Activated CD4-positive, alpha-beta T cell treated with anti-CD3 and anti-CD28 coated beads for 48 hours (primary cell): ENCODE data around the gene CCDC152.
"Not testable (repeated sequence)": the region's sequence is repeated elsewhere in the genome, so short reads cannot be mapped to it uniquely, and the experiment has no call there.

Experiments used
- DNase-seq: peaks from one replicate; pipeline ENCODE4 v3.0.0-alpha.2; 2020

Gene CCDC152

GRCh38 chr5:42816546-42816945, 59.9 kb downstream of the CCDC152 start:
- not testable (repeated sequence) for DNase-seq

- DNase-seq = no peak
Measured at GRCh38 chr5:42819745-42820144, 63.1 kb downstream of the CCDC152 start.

DNA sequence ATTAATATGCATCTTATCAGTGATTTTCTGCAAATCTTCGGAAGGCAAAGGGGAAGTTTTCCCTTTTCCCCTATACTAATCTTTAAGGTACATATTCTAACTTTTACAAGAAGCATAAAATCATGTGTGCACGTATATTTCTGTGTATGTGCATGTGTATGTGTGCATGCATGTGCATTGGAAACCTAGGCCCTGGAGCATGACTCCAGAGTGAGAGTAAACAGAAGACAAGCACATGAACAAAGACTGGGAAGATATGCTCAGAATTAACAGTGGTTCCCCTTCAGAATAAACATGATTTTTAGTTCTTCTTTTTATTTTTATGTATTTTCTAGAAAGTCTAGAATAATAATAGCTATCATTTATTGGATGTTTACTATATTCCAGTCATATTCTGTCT, 65.9 kb downstream of the CCDC152 start:
- DNase-seq = no peak

- DNase-seq = no peak
Measured at GRCh38 chr5:42824347-42824976, 67.8 kb downstream of the CCDC152 start.

DNA sequence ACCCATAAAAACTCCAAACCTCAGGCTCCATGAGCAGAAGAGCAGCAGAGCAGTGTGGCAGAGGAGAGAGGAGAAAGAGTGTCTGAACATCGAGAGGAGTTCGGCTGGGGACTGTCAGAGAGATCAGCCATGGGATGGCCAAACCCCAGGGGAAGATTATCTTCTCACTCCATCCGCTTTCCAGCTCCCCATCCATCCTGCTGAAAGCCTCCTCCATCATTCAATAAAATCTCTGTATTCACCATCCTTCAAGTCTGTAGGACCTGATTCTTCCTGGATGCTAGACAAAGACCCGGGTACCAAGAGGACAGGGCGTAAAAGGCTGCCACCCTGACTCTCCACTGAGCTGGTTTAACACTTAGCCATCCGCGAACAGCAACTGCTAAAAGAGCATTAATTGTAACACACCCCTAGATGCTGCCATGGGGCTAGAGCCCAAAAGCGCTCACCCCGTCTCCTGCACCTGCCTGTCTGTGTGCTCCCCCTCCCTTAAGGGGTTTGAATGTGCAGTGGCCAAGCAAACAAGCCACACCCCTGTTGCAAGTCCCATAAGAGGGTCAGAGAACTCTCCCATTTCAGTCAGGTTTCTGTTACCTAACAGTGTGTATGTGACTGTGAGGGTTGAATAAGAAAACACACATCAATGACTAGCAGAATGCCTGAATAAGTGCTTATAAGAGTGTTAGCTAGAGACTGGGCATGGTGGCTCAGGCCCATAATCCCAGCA, 69.0 kb downstream of the CCDC152 start:
- no peak for DNase-seq

DNA sequence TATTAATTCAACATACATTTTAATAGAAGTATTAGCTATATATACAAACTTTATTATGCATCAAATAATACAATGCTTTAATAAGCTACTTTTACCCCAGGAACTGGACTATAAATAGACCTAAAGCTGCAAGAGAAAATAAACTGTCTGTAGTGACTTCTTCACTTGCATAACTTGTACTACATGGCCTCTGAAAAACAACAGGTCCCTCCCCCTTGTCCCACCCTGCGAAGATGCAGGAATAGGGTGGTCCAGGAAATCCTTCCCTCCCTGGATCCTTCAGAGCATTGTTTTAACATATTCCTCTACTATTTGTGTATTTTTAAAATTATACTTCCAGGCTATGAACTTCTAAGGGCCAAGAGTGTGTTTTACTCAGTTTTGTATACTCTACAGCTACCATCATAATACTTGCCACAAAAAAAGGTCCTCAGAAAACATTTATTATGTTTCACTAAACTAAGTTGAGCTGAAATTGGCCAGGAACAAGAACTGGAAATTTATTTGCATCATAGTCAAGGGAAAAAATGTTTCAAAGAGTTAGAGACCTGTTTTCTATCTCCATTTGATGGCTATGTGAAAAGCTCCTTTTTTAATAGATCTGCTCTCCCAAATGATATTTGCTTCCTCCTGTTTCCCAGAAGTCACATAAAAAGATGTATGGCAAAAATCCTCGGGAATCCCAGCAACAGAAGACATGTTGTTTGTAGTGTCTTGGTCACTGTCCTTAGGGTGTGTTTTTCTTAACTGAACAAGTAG, 70.3 kb downstream of the CCDC152 start:
- DNase-seq = no peak

- DNase-seq = no peak
Measured at GRCh38 chr5:42828671-42829070, 72.1 kb downstream of the CCDC152 start.

DNA sequence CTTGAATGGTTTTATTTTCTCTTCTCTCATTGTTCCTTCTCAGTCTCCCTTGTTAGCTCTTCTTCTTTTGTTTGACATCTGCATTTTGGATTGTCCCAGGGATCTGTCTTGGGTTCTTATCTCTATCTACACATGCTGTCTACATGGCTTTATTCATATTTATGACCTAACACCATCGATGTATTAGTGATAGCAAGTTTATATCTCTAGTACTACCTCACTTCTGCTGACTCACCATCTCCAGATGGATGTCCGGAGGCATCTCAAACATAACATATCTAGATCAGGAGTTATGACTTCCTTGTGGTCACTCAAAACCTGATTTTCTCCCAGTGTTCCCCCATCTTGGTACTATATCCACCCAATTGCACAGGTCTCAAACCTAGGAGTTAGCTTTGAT, 74.3 kb downstream of the CCDC152 start:
- no peak for DNase-seq

DNA sequence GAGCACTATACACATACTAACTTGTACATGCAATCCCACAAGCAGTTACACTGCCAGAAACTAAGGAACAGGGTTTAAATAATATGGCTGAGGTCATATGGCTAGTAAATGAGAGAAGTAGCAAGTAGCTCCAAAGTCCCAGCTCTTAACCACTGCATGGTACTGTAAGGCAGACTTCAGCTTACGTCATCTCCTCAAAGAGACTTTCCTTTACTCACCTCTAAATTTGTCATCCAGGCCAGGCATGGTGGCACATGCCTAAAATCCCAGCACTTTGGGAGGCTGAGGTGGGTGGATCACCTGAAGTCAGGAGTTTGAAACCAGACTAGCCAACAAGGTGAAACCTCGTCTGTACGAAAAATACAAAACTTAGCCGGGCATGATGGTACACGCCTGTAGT, 75.4 kb downstream of the CCDC152 start:
- no peak for DNase-seq

GRCh38 chr5:42836070-42836769, 79.6 kb downstream of the CCDC152 start:
- DNase-seq = no peak

GRCh38 chr5:42837601-42838000, 81.0 kb downstream of the CCDC152 start:
- DNase-seq = no peak

DNA sequence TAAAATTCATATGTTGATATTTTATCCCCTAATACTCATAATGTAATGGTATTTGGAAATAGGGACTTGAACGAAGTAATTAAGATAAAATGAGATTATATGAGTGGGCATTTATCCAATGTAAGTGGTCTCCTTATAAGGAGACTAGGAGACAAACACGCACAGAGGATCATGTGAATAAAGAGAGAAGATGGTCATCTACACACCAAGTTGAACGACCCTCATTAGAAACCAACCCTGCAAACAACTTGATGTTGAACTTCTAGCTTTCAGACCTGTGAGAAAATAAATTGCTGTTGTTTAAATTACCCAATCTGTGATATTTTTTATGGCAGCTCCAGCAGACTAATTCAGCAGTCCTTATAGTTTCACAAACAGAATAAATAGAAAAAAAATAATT, 82.6 kb downstream of the CCDC152 start:
- DNase-seq = no peak

GRCh38 chr5:42840269-42840668, 83.7 kb downstream of the CCDC152 start:
- DNase-seq = no peak

- no peak for DNase-seq
Measured at GRCh38 chr5:42840842-42841567, 84.4 kb downstream of the CCDC152 start.

- DNase-seq = no peak
Measured at GRCh38 chr5:42842921-42843641, 86.5 kb downstream of the CCDC152 start.

DNA sequence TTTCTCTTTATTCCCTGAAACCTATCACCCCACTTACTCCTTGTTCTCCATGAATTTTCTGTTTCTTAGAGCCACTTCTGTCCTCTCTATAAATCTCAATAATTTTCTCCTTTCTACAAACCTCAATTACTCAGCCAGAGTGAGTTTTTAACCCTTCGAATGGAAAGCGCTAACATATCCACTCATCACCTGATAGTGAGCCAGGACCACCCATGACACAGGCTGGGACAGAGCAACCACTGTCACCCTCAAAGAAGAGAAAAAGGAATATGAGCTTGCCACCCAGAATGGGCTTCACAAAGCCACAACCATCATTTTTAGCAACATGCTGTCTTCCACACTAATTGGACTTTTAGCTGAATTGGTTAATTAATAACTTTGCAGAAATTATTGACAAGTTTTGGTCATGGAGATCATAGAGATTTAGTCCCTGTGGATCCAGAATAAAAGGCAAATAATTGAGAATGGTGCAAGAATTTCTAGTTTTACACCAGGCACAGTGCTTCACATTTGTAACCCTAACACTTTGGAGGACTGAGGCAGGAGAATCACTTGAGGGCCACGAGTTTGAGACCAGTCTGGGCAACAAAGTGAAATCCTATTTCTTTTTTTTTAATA, 87.2 kb downstream of the CCDC152 start:
- DNase-seq = no peak

- DNase-seq = not testable (repeated sequence)
Measured at GRCh38 chr5:42844408-42844807, 87.8 kb downstream of the CCDC152 start.

DNA sequence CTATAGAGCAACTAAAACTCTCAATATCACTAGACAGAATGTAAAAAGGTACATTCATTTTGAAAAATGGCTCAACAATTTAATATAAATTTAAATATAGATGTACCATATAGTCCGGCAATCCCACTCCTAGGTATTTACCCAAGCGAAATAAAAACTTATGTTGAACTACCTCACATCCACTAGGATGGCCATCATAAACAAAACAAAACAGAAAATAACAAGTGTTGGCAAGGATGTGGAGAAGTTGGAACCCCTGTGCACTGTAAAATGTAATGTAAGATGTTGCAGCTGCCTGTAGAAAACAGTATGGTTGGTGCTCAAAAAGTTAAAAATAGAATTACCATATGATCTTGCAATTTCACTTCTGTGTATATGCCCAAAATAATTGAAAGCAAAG, 91.9 kb downstream of the CCDC152 start:
- no peak for DNase-seq

DNA sequence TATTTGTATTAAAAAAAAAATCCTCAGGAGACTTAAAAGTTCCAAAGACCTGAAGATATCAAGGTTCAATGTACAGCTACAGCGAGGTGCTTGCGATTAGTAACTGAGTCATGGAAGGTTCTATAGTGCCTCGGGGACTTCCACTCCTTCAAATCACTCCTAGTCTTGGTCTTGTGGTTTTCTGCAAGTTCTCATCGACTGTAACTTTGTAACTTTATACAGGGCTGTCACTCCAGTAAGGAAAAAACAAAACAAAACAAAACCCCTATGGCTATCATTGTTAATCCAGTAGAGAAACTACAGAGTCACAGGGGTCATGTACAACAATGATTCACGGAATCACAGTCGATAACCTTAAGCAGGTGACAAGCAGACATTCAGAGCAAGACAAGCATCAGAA, 94.9 kb downstream of the CCDC152 start:
- no peak for DNase-seq
